H4 (cell line): Measurements from ENCODE around the gene GABRG3. TPM values are rescaled to one million over a fixed set of nuclear protein-coding genes. Genes with fewer than 3 reads are reported as not detected.

Experiments used
- DNase-seq: peaks from one replicate; pipeline ENCODE4 v3.0.0-alpha.2; 2015; ENCODE audit warnings: low spot score
- total RNA-seq: library from RNA; depleted of rRNA; stranded (reverse); fragments of >200 nt; shearing (Covaris generic); gene quantifications from 2 replicates; pipeline ENCODE4 v1.2.3, GENCODE V29; 2014

The GABRG3 gene
- total RNA-seq, 1 experiment from 2014 or later, result not detected

GRCh38 chr15:27248251-27248650, 277.3 kb downstream of the GABRG3 start:
- DNase-seq, result no peak

GRCh38 chr15:27249046-27249759, 278.2 kb downstream of the GABRG3 start:
- DNase-seq, result no peak

GRCh38 chr15:27249760-27250109, 278.8 kb downstream of the GABRG3 start:
- no peak for DNase-seq

GRCh38 chr15:27250223-27250622, 279.2 kb downstream of the GABRG3 start:
- no peak for DNase-seq

GRCh38 chr15:27254055-27254454, 283.1 kb downstream of the GABRG3 start:
- DNase-seq, result no peak

GRCh38 chr15:27254801-27255200, 283.8 kb downstream of the GABRG3 start:
- DNase-seq, result no peak

GRCh38 chr15:27256446-27256845, 285.5 kb downstream of the GABRG3 start:
- no peak for DNase-seq

GRCh38 chr15:27258287-27258686, 287.3 kb downstream of the GABRG3 start:
- no peak for DNase-seq

- DNase-seq, result no peak
Measured at GRCh38 chr15:27260523-27260922, 289.5 kb downstream of the GABRG3 start.

GRCh38 chr15:27268923-27269322, 297.9 kb downstream of the GABRG3 start:
- no peak for DNase-seq

- no peak for DNase-seq
Measured at GRCh38 chr15:27271258-27271657, 300.3 kb downstream of the GABRG3 start.

GRCh38 chr15:27272427-27272826, 301.4 kb downstream of the GABRG3 start:
- DNase-seq, result no peak

GRCh38 chr15:27273506-27273905, 302.5 kb downstream of the GABRG3 start:
- no peak for DNase-seq

- DNase-seq, result no peak
Measured at GRCh38 chr15:27278761-27279160, 307.8 kb downstream of the GABRG3 start.

- no peak for DNase-seq
Measured at GRCh38 chr15:27292641-27293040, 321.7 kb downstream of the GABRG3 start.

GRCh38 chr15:27293607-27294006, 322.6 kb downstream of the GABRG3 start:
- DNase-seq, result no peak

GRCh38 chr15:27317736-27318135, 346.8 kb downstream of the GABRG3 start:
- no peak for DNase-seq

GRCh38 chr15:27323801-27324200, 352.8 kb downstream of the GABRG3 start:
- no peak for DNase-seq

- DNase-seq, result no peak
Measured at GRCh38 chr15:27324886-27325615, 354.1 kb downstream of the GABRG3 start.

- DNase-seq, result no peak
Measured at GRCh38 chr15:27327467-27328025, 356.6 kb downstream of the GABRG3 start.

- DNase-seq, result no peak
Measured at GRCh38 chr15:27328186-27328585, 357.2 kb downstream of the GABRG3 start.

- no peak for DNase-seq
Measured at GRCh38 chr15:27328608-27329007, 357.6 kb downstream of the GABRG3 start.

- DNase-seq, result no peak
Measured at GRCh38 chr15:27330326-27330725, 359.3 kb downstream of the GABRG3 start.
